Measurements from ENCODE around the gene SCLT1. TPM values are rescaled to one million over a fixed set of nuclear protein-coding genes. Genes with fewer than 3 reads are reported as not detected.

SCLT1 gene
- total and polyA plus RNA-seq, 2 of the 13 experiments (the other 11 are each of a cell fraction or from before 2014, with no cell fraction given) = 1.5 to 8.7 TPM

DNA sequence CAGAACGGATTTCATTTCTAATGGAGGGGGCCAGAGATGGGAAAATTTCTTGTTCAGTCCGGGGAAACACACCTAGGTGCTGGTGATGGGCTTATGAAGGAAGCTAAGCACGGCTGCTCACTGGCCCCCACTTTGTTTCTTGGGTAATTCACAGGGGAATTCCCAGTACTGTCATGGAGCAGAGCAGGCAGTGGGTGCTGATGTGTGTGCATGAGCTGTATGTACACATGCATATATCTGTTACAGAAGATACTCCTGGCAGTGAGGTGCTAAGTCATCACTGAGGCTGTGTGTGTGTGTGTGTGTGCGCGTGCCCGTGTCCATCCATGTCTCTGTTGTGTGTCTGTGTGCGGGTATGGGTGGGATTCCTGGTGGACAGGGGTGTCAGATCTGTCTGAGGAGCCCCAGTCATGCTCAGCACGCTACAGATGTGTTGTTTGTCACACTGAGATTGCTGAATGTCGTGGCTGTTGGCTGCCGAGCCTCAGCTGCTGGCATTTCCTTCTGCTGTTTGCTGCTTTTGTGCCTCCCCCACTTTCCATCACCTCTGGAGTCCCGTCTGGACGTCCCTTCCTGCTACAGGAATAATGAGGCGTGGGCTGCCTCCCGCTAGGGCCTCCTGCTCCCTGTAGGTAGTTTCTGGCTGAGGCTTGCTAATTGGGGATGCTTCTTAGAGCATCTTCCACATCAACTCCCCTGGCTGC is 230.6 kb downstream of the SCLT1 start (continued):
- TF ChIP-seq, protein P1, sequence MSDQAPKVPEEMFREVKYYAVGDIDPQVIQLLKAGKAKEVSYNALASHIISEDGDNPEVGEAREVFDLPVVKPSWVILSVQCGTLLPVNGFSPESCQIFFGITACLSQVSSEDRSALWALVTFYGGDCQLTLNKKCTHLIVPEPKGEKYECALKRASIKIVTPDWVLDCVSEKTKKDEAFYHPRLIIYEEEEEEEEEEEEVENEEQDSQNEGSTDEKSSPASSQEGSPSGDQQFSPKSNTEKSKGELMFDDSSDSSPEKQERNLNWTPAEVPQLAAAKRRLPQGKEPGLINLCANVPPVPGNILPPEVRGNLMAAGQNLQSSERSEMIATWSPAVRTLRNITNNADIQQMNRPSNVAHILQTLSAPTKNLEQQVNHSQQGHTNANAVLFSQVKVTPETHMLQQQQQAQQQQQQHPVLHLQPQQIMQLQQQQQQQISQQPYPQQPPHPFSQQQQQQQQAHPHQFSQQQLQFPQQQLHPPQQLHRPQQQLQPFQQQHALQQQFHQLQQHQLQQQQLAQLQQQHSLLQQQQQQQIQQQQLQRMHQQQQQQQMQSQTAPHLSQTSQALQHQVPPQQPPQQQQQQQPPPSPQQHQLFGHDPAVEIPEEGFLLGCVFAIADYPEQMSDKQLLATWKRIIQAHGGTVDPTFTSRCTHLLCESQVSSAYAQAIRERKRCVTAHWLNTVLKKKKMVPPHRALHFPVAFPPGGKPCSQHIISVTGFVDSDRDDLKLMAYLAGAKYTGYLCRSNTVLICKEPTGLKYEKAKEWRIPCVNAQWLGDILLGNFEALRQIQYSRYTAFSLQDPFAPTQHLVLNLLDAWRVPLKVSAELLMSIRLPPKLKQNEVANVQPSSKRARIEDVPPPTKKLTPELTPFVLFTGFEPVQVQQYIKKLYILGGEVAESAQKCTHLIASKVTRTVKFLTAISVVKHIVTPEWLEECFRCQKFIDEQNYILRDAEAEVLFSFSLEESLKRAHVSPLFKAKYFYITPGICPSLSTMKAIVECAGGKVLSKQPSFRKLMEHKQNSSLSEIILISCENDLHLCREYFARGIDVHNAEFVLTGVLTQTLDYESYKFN (CRISPR knock-in tag; conservative IDR thresholded peaks at IDR 0.05) = no peak
- no peak for TF ChIP-seq SP140L (CRISPR knock-in tag; IDR thresholded peaks at IDR 0.05; ENCODE audit: borderline replicate concordance)
- TF ChIP-seq ZFYVE20 (CRISPR knock-in tag; IDR thresholded peaks at IDR 0.05; ENCODE audit: borderline replicate concordance, low read depth) = no peak
- TF ChIP-seq HOXA9 (CRISPR knock-in tag; IDR thresholded peaks at IDR 0.05; ENCODE audit: borderline replicate concordance) = no peak

DNA sequence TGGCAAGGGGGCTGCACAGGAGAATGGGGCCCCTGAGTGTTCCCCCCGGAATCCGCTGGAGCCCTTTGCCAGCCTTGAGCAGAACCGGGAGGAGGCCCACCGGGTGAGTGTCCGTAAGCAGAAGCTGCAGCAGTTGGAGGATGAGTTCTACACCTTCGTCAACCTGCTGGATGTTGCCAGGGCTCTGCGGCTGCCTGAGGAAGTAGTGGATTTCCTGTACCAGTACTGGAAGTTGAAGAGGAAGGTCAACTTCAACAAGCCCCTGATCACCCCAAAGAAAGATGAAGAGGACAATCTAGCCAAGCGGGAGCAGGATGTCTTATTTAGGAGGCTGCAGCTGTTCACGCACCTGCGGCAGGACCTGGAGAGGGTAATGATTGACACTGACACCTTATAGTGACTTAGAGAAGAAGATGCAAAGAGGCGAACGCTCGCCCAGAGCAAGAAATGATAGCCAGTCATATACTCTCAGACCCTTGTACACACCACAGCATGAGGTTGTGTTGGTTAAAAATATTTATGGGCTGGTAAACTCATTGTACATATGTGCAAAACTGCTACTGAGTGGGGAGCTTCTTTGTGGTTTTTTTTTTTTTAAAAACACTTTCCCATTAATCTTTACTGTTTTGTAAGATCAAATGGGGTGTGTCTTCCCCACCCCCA is 231.4 kb downstream of the SCLT1 start:
- in situ Hi-C loops (cut with HindIII; ENCODE audit: extremely low pct_ligation_motif_present, low pct_unique_long_range_greater_than_20kb) = loop anchor here (5.0 kb wide), 2 partner anchors 50 to 295 kb away; no protein-coding TSS in a partner anchor
- intact Hi-C loops (cut with micrococcal nuclease; ENCODE audit: unreplicated experiment) = loop anchor here (2.0 to 10.0 kb wide), 2 partner anchors 233 to 287 kb away; partner anchors contain the start of genes C4orf33 and SCLT1
- TF ChIP-seq YY1 (IDR thresholded peaks at IDR 0.05; ENCODE audit: insufficient read depth, insufficient replicate concordance, low read depth, low read length) (no peak), BHLHE40 (IDR thresholded peaks at IDR 0.05; ENCODE audit: low read length) (no peak), RBAK (CRISPR knock-in tag; IDR thresholded peaks at IDR 0.05) (no peak), ZNF605 (CRISPR knock-in tag; IDR thresholded peaks at IDR 0.05) (no peak)
- TF ChIP-seq, protein P2, sequence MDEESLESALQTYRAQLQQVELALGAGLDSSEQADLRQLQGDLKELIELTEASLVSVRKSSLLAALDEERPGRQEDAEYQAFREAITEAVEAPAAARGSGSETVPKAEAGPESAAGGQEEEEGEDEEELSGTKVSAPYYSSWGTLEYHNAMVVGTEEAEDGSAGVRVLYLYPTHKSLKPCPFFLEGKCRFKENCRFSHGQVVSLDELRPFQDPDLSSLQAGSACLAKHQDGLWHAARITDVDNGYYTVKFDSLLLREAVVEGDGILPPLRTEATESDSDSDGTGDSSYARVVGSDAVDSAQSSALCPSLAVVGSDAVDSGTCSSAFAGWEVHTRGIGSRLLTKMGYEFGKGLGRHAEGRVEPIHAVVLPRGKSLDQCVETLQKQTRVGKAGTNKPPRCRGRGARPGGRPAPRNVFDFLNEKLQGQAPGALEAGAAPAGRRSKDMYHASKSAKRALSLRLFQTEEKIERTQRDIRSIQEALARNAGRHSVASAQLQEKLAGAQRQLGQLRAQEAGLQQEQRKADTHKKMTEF (CRISPR knock-in tag; IDR thresholded peaks at IDR 0.05) = no peak
- TF ChIP-seq, protein P3, sequence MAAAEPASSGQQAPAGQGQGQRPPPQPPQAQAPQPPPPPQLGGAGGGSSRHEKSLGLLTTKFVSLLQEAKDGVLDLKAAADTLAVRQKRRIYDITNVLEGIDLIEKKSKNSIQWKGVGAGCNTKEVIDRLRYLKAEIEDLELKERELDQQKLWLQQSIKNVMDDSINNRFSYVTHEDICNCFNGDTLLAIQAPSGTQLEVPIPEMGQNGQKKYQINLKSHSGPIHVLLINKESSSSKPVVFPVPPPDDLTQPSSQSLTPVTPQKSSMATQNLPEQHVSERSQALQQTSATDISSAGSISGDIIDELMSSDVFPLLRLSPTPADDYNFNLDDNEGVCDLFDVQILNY (CRISPR knock-in tag; conservative IDR thresholded peaks at IDR 0.05) = no peak
- TF ChIP-seq, protein P4, sequence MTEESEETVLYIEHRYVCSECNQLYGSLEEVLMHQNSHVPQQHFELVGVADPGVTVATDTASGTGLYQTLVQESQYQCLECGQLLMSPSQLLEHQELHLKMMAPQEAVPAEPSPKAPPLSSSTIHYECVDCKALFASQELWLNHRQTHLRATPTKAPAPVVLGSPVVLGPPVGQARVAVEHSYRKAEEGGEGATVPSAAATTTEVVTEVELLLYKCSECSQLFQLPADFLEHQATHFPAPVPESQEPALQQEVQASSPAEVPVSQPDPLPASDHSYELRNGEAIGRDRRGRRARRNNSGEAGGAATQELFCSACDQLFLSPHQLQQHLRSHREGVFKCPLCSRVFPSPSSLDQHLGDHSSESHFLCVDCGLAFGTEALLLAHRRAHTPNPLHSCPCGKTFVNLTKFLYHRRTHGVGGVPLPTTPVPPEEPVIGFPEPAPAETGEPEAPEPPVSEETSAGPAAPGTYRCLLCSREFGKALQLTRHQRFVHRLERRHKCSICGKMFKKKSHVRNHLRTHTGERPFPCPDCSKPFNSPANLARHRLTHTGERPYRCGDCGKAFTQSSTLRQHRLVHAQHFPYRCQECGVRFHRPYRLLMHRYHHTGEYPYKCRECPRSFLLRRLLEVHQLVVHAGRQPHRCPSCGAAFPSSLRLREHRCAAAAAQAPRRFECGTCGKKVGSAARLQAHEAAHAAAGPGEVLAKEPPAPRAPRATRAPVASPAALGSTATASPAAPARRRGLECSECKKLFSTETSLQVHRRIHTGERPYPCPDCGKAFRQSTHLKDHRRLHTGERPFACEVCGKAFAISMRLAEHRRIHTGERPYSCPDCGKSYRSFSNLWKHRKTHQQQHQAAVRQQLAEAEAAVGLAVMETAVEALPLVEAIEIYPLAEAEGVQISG (CRISPR knock-in tag; IDR thresholded peaks at IDR 0.05) = no peak

More for the DNA sequence above, 231.4 kb downstream of the SCLT1 start:
- ATAC-seq = no peak
- Histone ChIP-seq H3K9ac (ENCODE audit: insufficient read depth, low read depth, low read length) (no peak overlapping the region), H3K4me2 (ENCODE audit: low read depth, low read length) (no peak overlapping the region), H3K27me3 (ENCODE audit: control insufficient read depth in 1 of 2, insufficient read depth in 2 of 2, low read length in 2 of 2) (no peaks in the 10 kb centered on the region), H2AFZ (ENCODE audit: low read length) (no peak overlapping the region), H3K4me1 (ENCODE audit: insufficient read depth, low read length) (peaks cover 3% of the 10 kb centered on the region), H3K27ac (ENCODE audit: extremely low read length, insufficient read depth, low read length) (no peak overlapping the region), H3K4me3 (replicated peaks in 1 of 3; ENCODE audit: insufficient read depth in 1 of 3, low read depth in 2 of 3, low read length in 3 of 3) (no peak overlapping the region), H3K9me3 (ENCODE audit: low read length) (no peaks in the 10 kb centered on the region), H4K20me1 (ENCODE audit: insufficient read depth, low read length) (peaks cover 7% of the 10 kb centered on the region; the same call in 1 of the 2 replicates), H3K79me2 (ENCODE audit: insufficient read depth, low read length) (no peaks in the 10 kb centered on the region), H3K36me3 (replicated peaks in 1 of 2; ENCODE audit: control insufficient read depth in 1 of 2, insufficient read depth in 2 of 2, low read length in 2 of 2) (peaks cover 36 to 66% of the 10 kb centered on the region in 2 experiments)
- FAIRE-seq = no peak
- no peak for DNase-seq (ENCODE audit: low spot score)
- POLR2A ChIA-PET = no interaction called here
- WGBS (ENCODE audit: low lambda C conversion rate) = 95% methylated on average over 10 of the region's 13 CpGs
- BruUV-seq (replicated peaks) = no TSS peak
- CTCF ChIA-PET (ENCODE audit: low intra/inter-chr PET ratio, low total read pairs) = interaction anchor here (3.0 kb wide), 1 partner anchor 80 kb away, joined by 20 read pairs; no protein-coding TSS in a partner anchor

Measured in HepG2 (cell line).